Large intestine (tissue), 3 donors: ENCODE measurements around the gene AGR3. TPM values are rescaled to one million over a fixed set of nuclear protein-coding genes. Genes with fewer than 3 reads are reported as not detected.

Experiments
- DNase-seq, 2 donors: peaks; one replicate each; pipeline versions ENCODE4 v3.0.0 to v3.0.0-alpha.2; 2013
- H3K27ac ChIP-seq: one replicate; pipeline ENCODE4 v1.5.1; 2013; ENCODE audit warnings: low read length
- H3K27me3 ChIP-seq: 2 replicates; pipeline ENCODE4 v1.6.1; 2013; ENCODE audit warnings: low read length; ENCODE audit not compliant: control insufficient read depth, insufficient read depth
- H3K36me3 ChIP-seq: 2 replicates; pipeline ENCODE4 v1.6.1; 2013; ENCODE audit warnings: low read length; ENCODE audit not compliant: control insufficient read depth, insufficient read depth
- H3K4me1 ChIP-seq: one replicate; pipeline ENCODE4 v1.6.1; 2013; ENCODE audit warnings: low read length; ENCODE audit not compliant: control insufficient read depth, insufficient read depth
- H3K4me3 ChIP-seq: one replicate; pipeline ENCODE4 v1.5.1; 2013; ENCODE audit warnings: low read length
- H3K9me3 ChIP-seq: one replicate; pipeline ENCODE4 v1.6.1; 2013; ENCODE audit warnings: mild to moderate bottlenecking, low read depth, low read length, moderate library complexity; ENCODE audit not compliant: control insufficient read depth
- WGBS: methylation state at CpG from one replicate; pipeline ENCODE4 v1.1.5; 2013; ENCODE audit warnings: low lambda C conversion rate; ENCODE audit not compliant: insufficient coverage; 5-methylcytosine and 5-hydroxymethylcytosine counted together
- polyA plus RNA-seq: library from polyadenylated mRNA; unstranded; fragments of 120-200 nt; gene quantifications from one replicate; pipeline ENCODE4 v1.2.1, GENCODE V29; 2013

The AGR3 gene
- polyA plus RNA-seq, 1 donor: 213 TPM

- Histone ChIP-seq H3K4me3 (no peak overlapping the region), H3K27ac (no peak overlapping the region), H3K9me3 (peaks cover 5% of the 10 kb centered on the region), H3K27me3 (no peaks in the 10 kb centered on the region), H3K36me3 (no peaks in the 10 kb centered on the region), H3K4me1 (peaks cover 37% of the 10 kb centered on the region)
- no peak for DNase-seq
Observed at GRCh38 chr7:16919440-16919839, 37.7 kb upstream of the AGR3 start.

DNA sequence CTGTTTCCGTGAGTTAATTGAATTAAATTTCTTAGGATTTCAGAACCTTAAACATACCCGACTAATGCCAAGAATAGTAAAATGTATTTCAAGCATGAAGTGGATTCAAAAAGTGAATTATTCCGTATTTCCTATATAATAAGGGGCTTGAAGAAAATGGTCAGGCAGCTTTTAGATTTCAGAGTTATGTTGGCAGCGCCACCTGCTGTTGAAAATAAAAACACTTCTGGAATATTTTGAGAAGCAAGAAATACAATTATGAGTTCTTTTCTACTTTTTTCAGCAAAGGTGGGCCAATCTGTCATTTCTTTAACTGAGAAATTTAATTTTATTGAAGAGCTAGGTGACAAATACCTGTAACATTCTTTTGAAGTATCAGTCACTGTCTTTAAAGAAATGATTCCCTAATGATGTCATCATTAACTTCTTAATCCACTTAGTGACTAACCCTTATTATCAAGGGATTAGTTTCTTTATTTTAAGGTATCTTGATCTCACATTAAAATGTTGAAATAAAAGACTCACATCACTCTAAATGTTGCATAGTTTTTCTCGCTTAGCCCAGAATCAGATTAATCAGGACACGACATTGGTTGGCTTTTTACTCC, 36.6 kb upstream of the AGR3 start:
- no CpG with 5 or more reads among the region's 6 CpGs for WGBS
- peak in 1 of 2 donors; percentile 42 for DNase-seq

GRCh38 chr7:16916738-16917137, 35.0 kb upstream of the AGR3 start:
- peaks cover 5% of the 10 kb centered on the region for H3K9me3 ChIP-seq
- H3K4me3 ChIP-seq: no peak overlapping the region
- H3K27ac ChIP-seq: peak overlapping the region; percentile 30
- no peaks in the 10 kb centered on the region for H3K36me3 ChIP-seq
- H3K4me1 ChIP-seq: peaks cover 34% of the 10 kb centered on the region
- H3K27me3 ChIP-seq: no peaks in the 10 kb centered on the region
- no CpG with 5 or more reads among the region's 5 CpGs for WGBS
- DNase-seq: no peak

More for the DNA sequence above, 36.6 kb upstream of the AGR3 start:
- peaks cover 37% of the 10 kb centered on the region for H3K4me1 ChIP-seq
- no peaks in the 10 kb centered on the region for H3K36me3 ChIP-seq
- H3K27ac ChIP-seq: peak overlapping the region; percentile 21
- H3K9me3 ChIP-seq: peaks cover 5% of the 10 kb centered on the region
- no peaks in the 10 kb centered on the region for H3K27me3 ChIP-seq
- H3K4me3 ChIP-seq: no peak overlapping the region

DNA sequence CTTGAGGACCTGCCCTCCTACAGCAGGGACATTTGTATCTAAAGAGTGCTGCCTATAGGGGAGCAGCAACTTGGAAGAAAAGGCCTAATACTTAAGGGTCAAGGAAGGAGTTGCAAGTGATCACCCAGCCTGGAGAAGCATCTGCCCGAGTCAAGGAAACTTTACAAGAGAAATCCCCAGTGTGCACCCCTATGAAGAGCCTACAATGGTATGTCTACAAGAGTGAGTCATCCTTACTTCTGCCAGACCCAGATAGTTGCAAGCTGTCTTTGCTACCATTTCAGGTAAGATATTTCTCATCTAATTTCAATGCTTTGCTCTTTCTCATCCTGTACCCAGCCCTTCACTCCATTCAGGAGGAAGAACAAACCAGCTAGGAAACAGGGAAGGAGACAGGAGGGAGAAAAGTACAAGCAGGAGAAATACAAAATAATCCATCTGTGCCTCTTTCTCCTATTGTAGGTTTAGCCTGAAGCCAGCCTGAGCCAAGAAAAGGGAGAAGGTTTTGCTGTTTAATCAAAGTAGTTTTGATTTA, 34.4 kb upstream of the AGR3 start:
- peak in 1 of 2 donors; percentile 58 for DNase-seq
- Histone ChIP-seq H3K4me1 (peaks cover 29% of the 10 kb centered on the region), H3K36me3 (no peaks in the 10 kb centered on the region), H3K9me3 (peaks cover 5% of the 10 kb centered on the region), H3K27me3 (no peaks in the 10 kb centered on the region), H3K27ac (peak overlapping the region; percentile 30), H3K4me3 (no peak overlapping the region)
- no CpG with 5 or more reads among the region's 1 CpG for WGBS

GRCh38 chr7:16915405-16915804, 33.6 kb upstream of the AGR3 start:
- WGBS: 100% methylated on average over 1 of the region's 4 CpGs
- H3K36me3 ChIP-seq: no peaks in the 10 kb centered on the region
- no peak overlapping the region for H3K4me3 ChIP-seq
- H3K27me3 ChIP-seq: no peaks in the 10 kb centered on the region
- DNase-seq: no peak
- H3K27ac ChIP-seq: no peak overlapping the region
- H3K9me3 ChIP-seq: peaks cover 7% of the 10 kb centered on the region
- peaks cover 22% of the 10 kb centered on the region for H3K4me1 ChIP-seq

- no peak overlapping the region for H3K4me3 ChIP-seq
- peaks cover 22% of the 10 kb centered on the region for H3K4me1 ChIP-seq
- H3K27ac ChIP-seq: no peak overlapping the region
- H3K27me3 ChIP-seq: no peaks in the 10 kb centered on the region
- 67% methylated on average over 1 of the region's 4 CpGs for WGBS
- H3K36me3 ChIP-seq: no peaks in the 10 kb centered on the region
- H3K9me3 ChIP-seq: peaks cover 7% of the 10 kb centered on the region
- no peak for DNase-seq
Observed at GRCh38 chr7:16914771-16915170, 33.0 kb upstream of the AGR3 start.

GRCh38 chr7:16913643-16914042, 31.9 kb upstream of the AGR3 start:
- WGBS: no CpG with 5 or more reads among the region's 5 CpGs
- Histone ChIP-seq H3K9me3 (peaks cover 7% of the 10 kb centered on the region), H3K4me3 (no peak overlapping the region), H3K27ac (no peak overlapping the region), H3K27me3 (no peaks in the 10 kb centered on the region), H3K36me3 (no peaks in the 10 kb centered on the region), H3K4me1 (peaks cover 22% of the 10 kb centered on the region)
- DNase-seq: no peak

GRCh38 chr7:16912540-16912939, 30.8 kb upstream of the AGR3 start:
- no CpG with 5 or more reads among the region's 4 CpGs for WGBS
- H3K27ac ChIP-seq: no peak overlapping the region
- H3K27me3 ChIP-seq: no peaks in the 10 kb centered on the region
- H3K4me3 ChIP-seq: no peak overlapping the region
- no peak for DNase-seq
- H3K9me3 ChIP-seq: peaks cover 7% of the 10 kb centered on the region
- H3K36me3 ChIP-seq: no peaks in the 10 kb centered on the region
- peaks cover 16% of the 10 kb centered on the region for H3K4me1 ChIP-seq

DNA sequence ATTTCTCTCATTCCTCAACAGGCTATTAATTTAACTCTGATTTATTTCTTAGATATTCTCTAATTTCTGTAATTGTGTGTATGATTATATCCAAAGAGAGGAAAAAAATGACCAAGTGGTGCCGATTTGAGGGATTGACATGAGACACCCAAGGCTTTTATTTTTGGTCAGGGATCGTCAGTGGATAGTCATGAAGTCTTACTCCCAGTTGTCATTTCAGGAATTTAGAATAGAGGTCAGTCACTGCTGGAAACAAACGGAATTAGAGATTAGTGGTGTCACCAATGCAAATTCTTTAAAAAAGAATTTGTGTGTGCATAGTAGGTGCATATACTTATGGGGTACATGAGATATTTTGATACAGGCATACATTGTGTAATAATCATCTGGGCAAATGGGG, 26.8 kb upstream of the AGR3 start:
- H3K4me3 ChIP-seq: no peak overlapping the region
- H3K36me3 ChIP-seq: no peaks in the 10 kb centered on the region
- H3K27ac ChIP-seq: no peak overlapping the region
- DNase-seq: no peak
- H3K27me3 ChIP-seq: no peaks in the 10 kb centered on the region
- peaks cover 3% of the 10 kb centered on the region for H3K4me1 ChIP-seq
- peaks cover 2% of the 10 kb centered on the region for H3K9me3 ChIP-seq
- WGBS: 100% methylated on average over 3 of the region's 3 CpGs

- 8% methylated on average over 2 of the region's 5 CpGs for WGBS
- Histone ChIP-seq H3K9me3 (no peaks in the 10 kb centered on the region), H3K27me3 (no peaks in the 10 kb centered on the region), H3K4me1 (peaks cover 3% of the 10 kb centered on the region), H3K27ac (peak overlapping the region; percentile 28), H3K4me3 (no peak overlapping the region), H3K36me3 (no peaks in the 10 kb centered on the region)
- DNase-seq: peak in 1 of 2 donors; percentile 65
Observed at GRCh38 chr7:16905300-16906044, 23.7 kb upstream of the AGR3 start.
